Measurements from ENCODE around the gene CD1C. TPM values are rescaled to one million over a fixed set of nuclear protein-coding genes. Genes with fewer than 3 reads are reported as not detected.
A peak's percentile ranks its signal among the peaks of the same experiment; 100 is the strongest.

CD1C gene
- total and polyA plus RNA-seq, 2 donors (not counting 1 experiment from before 2014, with no cell fraction given) = 7.4 to 96.8 TPM

- ATAC-seq (ENCODE audit: low read depth) = no peak
- CTCF ChIA-PET = interaction anchor here (0.7 to 14.2 kb wide), 8 partner anchors 10 to 210 kb away, joined by 3 to 280 read pairs (median 8); no protein-coding TSS in a partner anchor
Observed at GRCh38 chr1:158331481-158332150, 41.9 kb downstream of the CD1C start, which contains the start of gene CD1B. Gene CD1B (minus strand): TSS chr1:158331531. CDS start chr1:158331423, 108 bp downstream.

More at GRCh38 chr1:158331481-158332150, 41.9 kb downstream of the CD1C start, which contains the start of gene CD1B:
- no peak for DNase-seq
- H3K27ac ChIP-seq (ENCODE audit: low read length in 2 of 2) = no peak within 1 kb of the TSS
- H3K4me2 ChIP-seq (replicated peaks; ENCODE audit: low read depth, low read length, poor library complexity, severe bottlenecking) = peak within 1 kb of the TSS; percentile 29
- peaks cover 58 to 67% of the 10 kb centered on the region in 2 donors for H3K4me1 ChIP-seq (ENCODE audit: control insufficient read depth in 2 of 2, insufficient read depth in 2 of 2, low read length in 2 of 2)
- no peaks in the 10 kb centered on the region for H3K27me3 ChIP-seq (replicated peaks in 1 of 4; ENCODE audit: control extremely low read depth in 1 of 4, control insufficient read depth in 3 of 4, insufficient read depth in 4 of 4, low read length in 3 of 4)
- no peak within 1 kb of the TSS for H3K4me3 ChIP-seq (ENCODE audit: control extremely low read depth in 1 of 5, extremely low read depth in 1 of 5, insufficient read depth in 1 of 5, low read depth in 2 of 5, low read length in 4 of 5)
- no peaks in the 10 kb centered on the region for H3K9me3 Mint-ChIP-seq (ENCODE audit: insufficient read depth)
- H3K9ac ChIP-seq (ENCODE audit: low read length) = no peak within 1 kb of the TSS
- no peaks in the 10 kb centered on the region for H3K27me3 Mint-ChIP-seq
- intact Hi-C loops (cut with micrococcal nuclease) = no loop called here
- peaks cover 37% of the 10 kb centered on the region for H3K4me1 Mint-ChIP-seq
- H4K20me1 ChIP-seq (ENCODE audit: control insufficient read depth, insufficient read depth, low read length, poor library complexity, severe bottlenecking) = no peaks in the 10 kb centered on the region
- no peaks in the 10 kb centered on the region for H3K79me2 ChIP-seq (ENCODE audit: control insufficient read depth, insufficient read depth, low read length)
- no peaks in the 10 kb centered on the region for H3K36me3 ChIP-seq (replicated peaks in 1 of 2; ENCODE audit: control extremely low read depth in 1 of 2, control insufficient read depth in 1 of 2, extremely low read depth in 1 of 2, insufficient read depth in 2 of 2, low read length in 1 of 2)
- H3K4me3 Mint-ChIP-seq = no peak within 1 kb of the TSS
- TF ChIP-seq CTCF (IDR thresholded peaks at IDR 0.05) = no peak
- TF ChIP-seq EZH2 (IDR thresholded peaks at IDR 0.05; ENCODE audit: borderline replicate concordance, insufficient read depth, low read depth, low read length, poor library complexity, severe bottlenecking) = no peak
- H3K9me3 ChIP-seq (ENCODE audit: control extremely low read depth in 1 of 3, control insufficient read depth in 2 of 3, insufficient read depth in 1 of 3, low read length in 2 of 3) = peaks cover 0 to 11% (median 2%) of the 10 kb centered on the region in 3 donors
- peak within 1 kb of the TSS; percentile 48 for H2AFZ ChIP-seq (ENCODE audit: insufficient read depth, low read depth, low read length, poor library complexity, severe bottlenecking)
- POLR2A ChIA-PET = no interaction called here
- WGBS (ENCODE audit: insufficient coverage) = no CpG with 5 or more reads among the region's 2 CpGs
- H3K27ac Mint-ChIP-seq = no peak within 1 kb of the TSS
